Esophagus squamous epithelium (tissue), 4 donors: Measurements from ENCODE around the gene CTSH.

Source experiments
- CTCF ChIP-seq, 6 experiments: fragments of 450-650 bp in 4 of 6; fragments of 200-600 bp in 2 of 6; sonication (generic) in 2 of 6; IDR thresholded peaks; one replicate each; pipeline ENCODE4 v1.5.1; 2016 to 2019; ENCODE audit warnings: antibody characterized with exemption in 6 of 6, mild to moderate bottlenecking in 4 of 6, moderate library complexity in 4 of 6
- POLR2A ChIP-seq, 4 donors: fragments of 450-650 bp; IDR thresholded peaks; one replicate each; pipeline ENCODE4 v1.6.1; 2017; ENCODE audit warnings: antibody characterized with exemption in 4 of 4, mild to moderate bottlenecking in 4 of 4, moderate library complexity in 3 of 4

- TF ChIP-seq CTCF (IDR thresholded peaks at IDR 0.05) (no peak), POLR2A (IDR thresholded peaks at IDR 0.05) (no peak)
These were observed 14.1 kb downstream of the CTSH start for GRCh38 chr15:78930577-78931388.
